ENCODE results near the gene FKBP4.

FKBP4 gene

GRCh38 chr12:2765052-2765451, 29.7 kb upstream of the FKBP4 start:
- no peak overlapping the region for H3K9ac ChIP-seq (ENCODE audit: low read length)
- H3K27me3 ChIP-seq (ENCODE audit: low read length) = no peaks in the 10 kb centered on the region
- H3K4me3 ChIP-seq (ENCODE audit: insufficient read depth, low read length, poor library complexity, severe bottlenecking) = no peak overlapping the region
- TF ChIP-seq CTCF (IDR thresholded peaks at IDR 0.05; ENCODE audit: insufficient read depth, low read length, poor library complexity, severe bottlenecking) = no peak
- no peaks in the 10 kb centered on the region for H4K20me1 ChIP-seq (ENCODE audit: low read depth, low read length)
- H3F3A ChIP-seq (ENCODE audit: insufficient read depth) = no peaks in the 10 kb centered on the region
- no peak overlapping the region for H3K4me2 ChIP-seq (ENCODE audit: low read depth, low read length, poor library complexity, severe bottlenecking)
- no peak overlapping the region for H2AFZ ChIP-seq (ENCODE audit: low read depth, low read length, severe bottlenecking)
- H3K27ac ChIP-seq (ENCODE audit: low read depth, low read length) = no peak overlapping the region
- H3K79me2 ChIP-seq (ENCODE audit: insufficient read depth, low read length) = no peaks in the 10 kb centered on the region
- H3K9me3 ChIP-seq (ENCODE audit: insufficient read depth, low read length) = no peaks in the 10 kb centered on the region
- H3K36me3 ChIP-seq (ENCODE audit: low read length) = no peaks in the 10 kb centered on the region
- H3K9me2 ChIP-seq (replicated peaks; ENCODE audit: insufficient read depth, low read length) = no peaks in the 10 kb centered on the region

- Histone ChIP-seq H3K36me3 (ENCODE audit: low read length) (no peaks in the 10 kb centered on the region), H3K9me2 (replicated peaks; ENCODE audit: insufficient read depth, low read length) (no peaks in the 10 kb centered on the region), H3K79me2 (ENCODE audit: insufficient read depth, low read length) (no peaks in the 10 kb centered on the region), H3K9me3 (ENCODE audit: insufficient read depth, low read length) (no peaks in the 10 kb centered on the region), H3K4me3 (ENCODE audit: insufficient read depth, low read length, poor library complexity, severe bottlenecking) (no peak overlapping the region), H3F3A (ENCODE audit: insufficient read depth) (no peaks in the 10 kb centered on the region), H4K20me1 (ENCODE audit: low read depth, low read length) (no peaks in the 10 kb centered on the region), H3K27ac (ENCODE audit: low read depth, low read length) (no peak overlapping the region), H3K4me2 (ENCODE audit: low read depth, low read length, poor library complexity, severe bottlenecking) (no peak overlapping the region), H3K27me3 (ENCODE audit: low read length) (no peaks in the 10 kb centered on the region), H3K9ac (ENCODE audit: low read length) (no peak overlapping the region), H2AFZ (ENCODE audit: low read depth, low read length, severe bottlenecking) (no peak overlapping the region)
- TF ChIP-seq EZH2phosphoT487 (conservative IDR thresholded peaks at IDR 0.05; ENCODE audit: low read length) (no peak), CTCF (IDR thresholded peaks at IDR 0.05; ENCODE audit: insufficient read depth, low read length, poor library complexity, severe bottlenecking) (no peak)
Observed at GRCh38 chr12:2765608-2766007, 29.2 kb upstream of the FKBP4 start.

- H3K27me3 ChIP-seq (ENCODE audit: low read length) = no peaks in the 10 kb centered on the region
- H3K9ac ChIP-seq (ENCODE audit: low read length) = no peak overlapping the region
- H3K9me2 ChIP-seq (replicated peaks; ENCODE audit: insufficient read depth, low read length) = no peaks in the 10 kb centered on the region
- H3K36me3 ChIP-seq (ENCODE audit: low read length) = no peaks in the 10 kb centered on the region
- no peak overlapping the region for H3K4me2 ChIP-seq (ENCODE audit: low read depth, low read length, poor library complexity, severe bottlenecking)
- no peak overlapping the region for H3K4me3 ChIP-seq (ENCODE audit: insufficient read depth, low read length, poor library complexity, severe bottlenecking)
- no peaks in the 10 kb centered on the region for H3F3A ChIP-seq (ENCODE audit: insufficient read depth)
- no peaks in the 10 kb centered on the region for H3K9me3 ChIP-seq (ENCODE audit: insufficient read depth, low read length)
- no peaks in the 10 kb centered on the region for H4K20me1 ChIP-seq (ENCODE audit: low read depth, low read length)
- no peak overlapping the region for H2AFZ ChIP-seq (ENCODE audit: low read depth, low read length, severe bottlenecking)
- no peak overlapping the region for H3K27ac ChIP-seq (ENCODE audit: low read depth, low read length)
- H3K79me2 ChIP-seq (ENCODE audit: insufficient read depth, low read length) = no peaks in the 10 kb centered on the region
- no peak for TF ChIP-seq CTCF (IDR thresholded peaks at IDR 0.05; ENCODE audit: insufficient read depth, low read length, poor library complexity, severe bottlenecking)
- TF ChIP-seq EZH2phosphoT487 (conservative IDR thresholded peaks at IDR 0.05; ENCODE audit: low read length) = no peak
Observed at GRCh38 chr12:2768224-2768961, 26.4 kb upstream of the FKBP4 start.
